ENCODE measurements around the gene HPSE2. TPM values are rescaled to one million over a fixed set of nuclear protein-coding genes. Genes with fewer than 3 reads are reported as not detected.
A peak's percentile ranks its signal among the peaks of the same experiment; 100 is the strongest.
"Not testable (repeated sequence)": the region's sequence is repeated elsewhere in the genome, so short reads cannot be mapped to it uniquely, and the experiment has no call there.

HPSE2 gene
- total RNA-seq, 1 donor from 2014 or later = not detected

- TF ChIP-seq, protein P1, sequence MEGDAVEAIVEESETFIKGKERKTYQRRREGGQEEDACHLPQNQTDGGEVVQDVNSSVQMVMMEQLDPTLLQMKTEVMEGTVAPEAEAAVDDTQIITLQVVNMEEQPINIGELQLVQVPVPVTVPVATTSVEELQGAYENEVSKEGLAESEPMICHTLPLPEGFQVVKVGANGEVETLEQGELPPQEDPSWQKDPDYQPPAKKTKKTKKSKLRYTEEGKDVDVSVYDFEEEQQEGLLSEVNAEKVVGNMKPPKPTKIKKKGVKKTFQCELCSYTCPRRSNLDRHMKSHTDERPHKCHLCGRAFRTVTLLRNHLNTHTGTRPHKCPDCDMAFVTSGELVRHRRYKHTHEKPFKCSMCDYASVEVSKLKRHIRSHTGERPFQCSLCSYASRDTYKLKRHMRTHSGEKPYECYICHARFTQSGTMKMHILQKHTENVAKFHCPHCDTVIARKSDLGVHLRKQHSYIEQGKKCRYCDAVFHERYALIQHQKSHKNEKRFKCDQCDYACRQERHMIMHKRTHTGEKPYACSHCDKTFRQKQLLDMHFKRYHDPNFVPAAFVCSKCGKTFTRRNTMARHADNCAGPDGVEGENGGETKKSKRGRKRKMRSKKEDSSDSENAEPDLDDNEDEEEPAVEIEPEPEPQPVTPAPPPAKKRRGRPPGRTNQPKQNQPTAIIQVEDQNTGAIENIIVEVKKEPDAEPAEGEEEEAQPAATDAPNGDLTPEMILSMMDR (IDR thresholded peaks at IDR 0.05; ENCODE audit: insufficient read depth, low read length, severe bottlenecking) = no peak
- Histone ChIP-seq H3K4me3 (ENCODE audit: low read depth, low read length) (no peak overlapping the region), H3K36me3 (ENCODE audit: control insufficient read depth, insufficient read depth, low read length) (no peaks in the 10 kb centered on the region), H3K27me3 (ENCODE audit: control insufficient read depth, insufficient read depth, low read length) (no peaks in the 10 kb centered on the region)
- FAIRE-seq = no peak
- no peak for DNase-seq (ENCODE audit: low read depth)
These were observed 62.7 kb downstream of the HPSE2 start for GRCh38 chr10:99172950-99173349.

DNA sequence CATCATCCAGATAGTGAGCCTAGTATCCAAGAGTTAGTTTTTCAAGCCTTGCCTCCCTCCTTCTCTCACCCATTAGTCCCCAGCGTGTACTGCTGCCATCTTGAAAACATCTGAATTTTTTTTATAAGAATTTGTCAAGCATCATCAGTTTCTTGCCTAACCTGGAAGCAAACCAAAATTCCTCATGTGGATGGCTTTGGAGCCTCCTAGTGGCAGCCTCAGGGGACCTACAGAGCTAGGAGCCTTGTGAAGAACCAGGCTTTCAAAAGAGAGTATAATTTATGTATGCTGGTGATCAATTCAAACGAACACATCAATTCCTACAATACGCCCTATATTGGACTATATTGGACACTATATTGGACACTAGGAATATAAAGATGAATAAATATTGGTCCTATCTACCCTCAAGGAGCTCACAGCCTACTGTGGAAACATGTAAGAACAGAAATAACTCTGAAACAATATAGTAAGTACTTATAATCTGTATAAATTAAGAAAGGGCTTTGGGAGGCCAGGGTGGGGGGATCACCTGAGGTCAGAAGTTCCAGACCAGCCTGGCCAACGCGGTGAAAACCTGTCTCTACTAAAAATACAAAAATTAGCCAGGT is 63.4 kb downstream of the HPSE2 start:
- TF ChIP-seq, protein P1 (IDR thresholded peaks at IDR 0.05; ENCODE audit: insufficient read depth, low read length, severe bottlenecking) = peak; percentile 71
- no peak for FAIRE-seq
- DNase-seq (ENCODE audit: low read depth) = peak; percentile 59
- Histone ChIP-seq H3K36me3 (ENCODE audit: control insufficient read depth, insufficient read depth, low read length) (no peaks in the 10 kb centered on the region), H3K27me3 (ENCODE audit: control insufficient read depth, insufficient read depth, low read length) (no peaks in the 10 kb centered on the region), H3K4me3 (ENCODE audit: low read depth, low read length) (no peak overlapping the region)

DNA sequence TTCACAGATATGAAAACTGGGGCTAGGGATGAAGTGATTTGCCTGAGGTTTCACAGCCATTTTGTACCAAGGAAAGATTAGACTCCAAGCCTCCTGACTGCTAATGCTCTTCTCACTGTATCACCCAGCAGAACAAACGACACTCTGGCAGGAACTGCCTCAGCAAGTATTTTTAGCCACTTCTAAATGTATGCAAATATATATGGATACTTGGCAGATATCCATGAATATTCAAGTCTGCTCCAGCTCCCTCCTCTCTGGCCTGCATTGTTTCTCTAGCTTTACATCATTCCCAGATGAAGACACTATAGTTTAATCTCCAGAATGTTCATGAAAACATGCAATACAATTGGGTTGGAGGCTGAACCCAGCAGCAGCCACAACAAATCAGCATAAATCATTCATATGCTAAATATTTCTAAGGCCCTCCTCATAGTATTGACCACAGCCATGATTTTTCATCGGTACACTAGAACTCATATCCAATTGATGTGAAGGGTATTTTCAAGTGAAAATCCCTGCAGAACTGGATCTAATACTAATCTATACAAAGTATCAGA is 65.5 kb downstream of the HPSE2 start:
- H3K27me3 ChIP-seq (ENCODE audit: control insufficient read depth, insufficient read depth, low read length) = no peaks in the 10 kb centered on the region
- FAIRE-seq (no peak), DNase-seq (ENCODE audit: low read depth) (no peak)
- H3K36me3 ChIP-seq (ENCODE audit: control insufficient read depth, insufficient read depth, low read length) = no peaks in the 10 kb centered on the region
- TF ChIP-seq, protein P1 (IDR thresholded peaks at IDR 0.05; ENCODE audit: insufficient read depth, low read length, severe bottlenecking) = no peak
- H3K4me3 ChIP-seq (ENCODE audit: low read depth, low read length) = no peak overlapping the region

DNA sequence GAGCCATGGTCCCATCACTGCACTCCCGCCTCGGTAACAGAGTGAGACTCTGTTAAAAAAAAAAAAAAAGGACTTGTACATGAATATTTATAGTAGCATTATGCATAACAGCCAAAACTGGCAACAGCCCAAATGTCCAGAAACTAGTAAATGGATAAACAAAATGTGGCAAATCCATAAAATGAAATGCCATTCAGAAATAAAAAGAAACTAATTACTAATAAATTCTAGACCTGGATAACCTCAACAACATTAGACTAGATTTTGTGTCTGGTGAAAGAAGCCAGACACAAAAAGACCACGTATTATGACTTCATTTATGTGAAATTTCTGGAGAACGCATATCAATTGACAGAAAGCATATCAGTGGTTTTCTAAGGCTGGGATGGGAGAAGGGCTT is 74.5 kb downstream of the HPSE2 start:
- H3K27me3 ChIP-seq (ENCODE audit: control insufficient read depth, insufficient read depth, low read length) = no peaks in the 10 kb centered on the region
- no peak for DNase-seq (ENCODE audit: low read depth)
- TF ChIP-seq, protein P1 (IDR thresholded peaks at IDR 0.05; ENCODE audit: insufficient read depth, low read length, severe bottlenecking) = no peak
- no peak overlapping the region for H3K4me3 ChIP-seq (ENCODE audit: low read depth, low read length)
- H3K36me3 ChIP-seq (ENCODE audit: control insufficient read depth, insufficient read depth, low read length) = no peaks in the 10 kb centered on the region
- no peak for FAIRE-seq

DNA sequence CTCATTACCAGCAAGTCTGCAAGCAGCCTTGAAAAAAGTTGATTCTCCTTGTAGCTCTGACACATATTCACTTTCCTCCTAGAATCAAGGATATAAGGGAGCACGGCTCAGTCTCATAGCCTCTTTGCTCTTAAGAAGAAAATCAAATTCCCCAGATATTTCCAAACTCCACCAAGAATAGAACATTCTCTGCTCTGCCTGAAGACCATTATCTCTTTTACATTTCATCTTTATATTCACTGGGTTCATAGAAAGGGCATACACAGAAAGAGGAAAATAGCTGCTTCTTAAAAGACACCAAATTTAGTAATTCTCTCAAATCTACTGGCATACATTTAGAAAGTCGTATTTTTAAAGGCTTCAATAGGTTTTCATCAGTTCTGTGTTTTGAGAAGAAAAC is 92.0 kb downstream of the HPSE2 start:
- H3K27me3 ChIP-seq (ENCODE audit: control insufficient read depth, insufficient read depth, low read length) = no peaks in the 10 kb centered on the region
- TF ChIP-seq, protein P1 (IDR thresholded peaks at IDR 0.05; ENCODE audit: insufficient read depth, low read length, severe bottlenecking) = no peak
- H3K36me3 ChIP-seq (ENCODE audit: control insufficient read depth, insufficient read depth, low read length) = no peaks in the 10 kb centered on the region
- no peak for FAIRE-seq
- no peak overlapping the region for H3K4me3 ChIP-seq (ENCODE audit: low read depth, low read length)
- DNase-seq (ENCODE audit: low read depth) = no peak

- FAIRE-seq = no peak
- no peaks in the 10 kb centered on the region for H3K36me3 ChIP-seq (ENCODE audit: control insufficient read depth, insufficient read depth, low read length)
- no peaks in the 10 kb centered on the region for H3K27me3 ChIP-seq (ENCODE audit: control insufficient read depth, insufficient read depth, low read length)
- H3K4me3 ChIP-seq (ENCODE audit: low read depth, low read length) = no peak overlapping the region
- TF ChIP-seq, protein P1 (IDR thresholded peaks at IDR 0.05; ENCODE audit: insufficient read depth, low read length, severe bottlenecking) = no peak
- DNase-seq (ENCODE audit: low read depth) = no peak
These were observed 92.6 kb downstream of the HPSE2 start for GRCh38 chr10:99143011-99143410.

GRCh38 chr10:99132897-99133296 is 102.8 kb downstream of the HPSE2 start:
- H3K4me3 ChIP-seq (ENCODE audit: low read depth, low read length); H3K36me3 ChIP-seq (ENCODE audit: control insufficient read depth, insufficient read depth, low read length); H3K27me3 ChIP-seq (ENCODE audit: control insufficient read depth, insufficient read depth, low read length); FAIRE-seq; DNase-seq (ENCODE audit: low read depth): not testable (repeated sequence)

All from bronchial epithelial cell (primary cell).